OCI-M2 (cell line): Measurements from ENCODE around the gene DTX4.
"Not testable (repeated sequence)": the region's sequence is repeated elsewhere in the genome, so short reads cannot be mapped to it uniquely, and the experiment has no call there.

ENCODE experiments used
- DNase-seq: peaks from one replicate; lab custom pipeline; 2025; ENCODE audit not compliant: unreplicated experiment; lab: John Stamatoyannopoulos, UW

Gene DTX4

GRCh38 chr11:59171508-59172322 lies at the start of gene DTX4:
DTX4 (plus strand) TSS chr11:59172132; CDS start chr11:59172596, 464 bp downstream.
- DNase-seq: peak; percentile 35

- DNase-seq: peak; percentile 30
Measured at GRCh38 chr11:59135648-59136461, 36.1 kb upstream of the DTX4 start.

DNA sequence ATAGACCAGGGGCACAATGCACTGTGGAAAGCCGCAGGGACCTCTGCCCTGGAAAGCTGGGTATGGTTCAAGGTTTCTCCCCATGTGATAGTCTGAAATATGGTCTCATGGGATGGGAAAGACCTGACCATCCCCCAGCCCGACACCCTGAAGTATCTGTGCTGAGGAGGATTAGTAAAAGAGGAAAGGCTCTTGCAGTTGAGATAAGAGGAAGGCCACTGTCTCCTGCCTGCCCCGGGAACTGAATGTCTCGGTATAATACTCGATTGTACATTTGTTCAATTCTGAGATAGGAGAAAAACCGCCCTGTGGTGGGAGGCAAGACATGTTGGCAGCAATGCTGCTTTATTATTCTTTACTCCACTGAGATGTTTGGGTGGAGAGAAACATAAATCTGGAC lies 35.4 kb upstream of the DTX4 start:
- DNase-seq: not testable (repeated sequence)

GRCh38 chr11:59137190-59137589 lies 34.7 kb upstream of the DTX4 start:
- no peak for DNase-seq

DNA sequence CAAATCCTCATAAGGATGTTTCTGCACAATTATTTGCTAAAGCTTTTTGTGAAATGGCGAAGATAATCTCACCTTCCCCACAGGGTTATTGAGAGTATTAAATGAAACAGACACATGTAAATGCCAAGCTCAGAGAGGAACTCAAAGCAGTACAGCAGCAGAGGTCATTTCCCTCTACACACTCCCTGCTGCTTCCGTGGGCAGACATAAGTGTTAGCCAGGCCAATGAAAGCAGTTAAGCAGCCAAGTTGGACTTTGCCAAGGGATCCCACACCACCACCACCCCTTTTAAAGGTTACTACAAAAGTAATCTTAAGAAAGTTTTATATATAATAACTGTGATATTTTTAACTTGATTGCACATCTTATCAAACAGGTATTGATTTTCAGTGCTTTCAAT lies 33.3 kb upstream of the DTX4 start:
- DNase-seq: no peak

DNA sequence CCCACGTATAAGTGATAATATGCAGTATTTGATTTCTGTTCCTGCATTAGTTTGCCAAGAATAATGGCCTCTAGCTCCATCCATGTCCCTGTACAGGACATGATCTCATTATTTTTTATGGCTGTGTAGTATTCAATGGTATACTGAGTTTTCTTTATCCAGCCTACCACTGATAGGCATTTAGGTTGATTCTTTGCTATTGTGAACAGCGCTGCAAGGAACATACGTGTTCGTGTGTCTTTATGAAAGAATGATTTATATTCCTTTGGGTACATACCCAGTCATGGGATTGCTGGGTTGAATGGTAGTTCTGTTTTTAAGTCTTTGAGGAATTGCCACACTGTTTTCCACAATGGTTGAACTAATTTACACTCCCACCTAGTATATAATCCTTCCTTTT lies 30.7 kb upstream of the DTX4 start:
- DNase-seq: no peak

GRCh38 chr11:59141673-59142460 lies 30.1 kb upstream of the DTX4 start:
- DNase-seq: no peak

- no peak for DNase-seq
Measured at GRCh38 chr11:59142530-59143507, 29.1 kb upstream of the DTX4 start, which contains the start of gene FAM111A. FAM111A (plus strand) TSS chr11:59142856; CDS start chr11:59148873, 6,017 bp downstream.

DNA sequence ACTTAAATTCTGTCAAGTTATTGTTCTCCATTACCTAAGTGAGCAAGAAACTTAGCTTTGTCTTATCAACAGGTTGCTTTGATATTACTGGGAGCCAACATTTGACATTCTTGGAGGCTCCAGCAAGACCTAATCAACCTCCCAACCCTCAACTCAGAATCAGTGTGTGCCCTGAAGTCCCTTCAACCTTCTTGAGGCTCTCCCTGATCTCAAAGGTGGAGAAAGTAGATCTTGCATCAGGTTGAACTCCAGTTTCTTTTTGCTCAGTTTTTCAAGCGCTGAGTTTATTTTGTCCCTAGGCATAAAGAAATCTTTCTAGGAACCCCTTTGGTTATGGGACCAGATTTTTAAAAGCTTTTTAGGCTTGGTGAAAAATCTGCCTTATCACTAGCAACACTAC lies 27.8 kb upstream of the DTX4 start:
- DNase-seq: no peak

DNA sequence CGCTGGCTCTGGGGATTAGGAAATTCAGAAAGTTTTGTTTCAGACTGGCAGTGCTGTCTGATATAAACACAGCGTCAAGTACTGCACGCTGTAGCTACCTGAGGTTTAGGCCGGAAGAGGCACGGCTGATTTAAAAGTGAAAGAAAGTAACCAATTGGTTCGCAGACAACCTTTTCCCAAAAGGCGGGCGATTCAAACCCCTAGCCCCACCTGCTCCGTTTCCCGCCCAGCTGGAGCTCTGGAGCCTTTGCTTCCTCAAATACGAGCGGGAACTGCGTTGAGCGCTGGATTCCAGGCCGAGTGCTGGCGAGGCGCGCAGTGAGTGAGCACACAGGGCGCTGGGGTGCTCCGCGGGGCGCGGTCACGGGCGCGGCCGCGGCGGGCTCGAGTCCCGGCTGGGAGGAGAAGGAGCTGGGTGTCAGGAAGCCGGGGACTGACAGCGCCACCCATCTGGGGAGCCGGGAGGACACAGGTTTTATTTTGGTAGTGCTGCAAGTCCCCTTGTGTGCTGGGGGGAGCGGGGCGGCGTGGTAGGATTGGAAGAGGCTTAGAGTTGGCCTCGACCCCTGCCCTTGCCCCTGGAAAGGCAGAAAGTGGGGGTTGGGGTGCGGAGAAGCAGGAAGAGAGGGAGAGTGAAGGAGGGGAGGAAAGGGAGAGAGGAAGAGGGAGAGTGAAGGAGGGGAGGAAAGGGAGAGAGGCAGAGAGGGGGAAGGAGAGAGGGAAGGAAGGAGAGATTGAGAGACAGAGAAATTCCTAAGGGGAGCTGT lies 27.2 kb upstream of the DTX4 start:
- DNase-seq: no peak

DNA sequence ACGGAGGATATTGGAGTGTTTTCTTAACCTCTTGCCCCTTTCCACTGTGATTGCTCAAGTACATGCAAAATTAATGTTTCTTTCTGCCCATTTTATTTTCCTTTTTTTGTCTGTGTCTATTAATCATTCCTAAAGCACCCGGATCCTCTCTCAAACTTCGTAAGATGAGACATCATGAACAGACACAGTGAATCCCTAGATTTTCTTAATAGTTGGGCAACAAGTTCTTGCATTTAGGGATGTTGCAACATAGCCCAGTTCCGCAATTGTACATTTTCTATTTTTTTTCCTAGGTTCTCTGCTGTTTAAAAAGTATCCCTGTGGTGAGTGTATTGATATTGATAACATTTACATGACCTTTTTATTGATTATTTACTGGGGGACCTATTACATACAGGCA lies 26.4 kb upstream of the DTX4 start:
- no peak for DNase-seq

DNA sequence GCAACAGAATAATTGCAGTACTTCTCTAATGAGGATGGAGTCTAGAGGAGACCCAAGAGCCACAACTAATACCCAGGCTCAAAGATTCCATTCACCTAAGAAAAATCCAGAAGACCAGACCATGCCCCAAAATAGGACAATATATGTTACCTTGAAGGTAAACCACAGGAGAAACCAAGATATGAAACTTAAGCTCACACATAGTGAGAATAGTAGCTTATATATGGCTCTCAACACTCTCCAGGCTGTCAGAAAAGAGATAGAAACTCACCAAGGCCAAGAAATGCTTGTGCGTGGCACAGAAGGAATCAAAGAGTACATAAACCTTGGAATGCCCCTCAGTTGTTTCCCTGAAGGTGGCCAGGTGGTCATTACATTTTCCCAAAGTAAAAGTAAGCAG lies 20.2 kb upstream of the DTX4 start:
- no peak for DNase-seq

GRCh38 chr11:59152312-59152951 lies 19.5 kb upstream of the DTX4 start:
- DNase-seq: no peak

DNA sequence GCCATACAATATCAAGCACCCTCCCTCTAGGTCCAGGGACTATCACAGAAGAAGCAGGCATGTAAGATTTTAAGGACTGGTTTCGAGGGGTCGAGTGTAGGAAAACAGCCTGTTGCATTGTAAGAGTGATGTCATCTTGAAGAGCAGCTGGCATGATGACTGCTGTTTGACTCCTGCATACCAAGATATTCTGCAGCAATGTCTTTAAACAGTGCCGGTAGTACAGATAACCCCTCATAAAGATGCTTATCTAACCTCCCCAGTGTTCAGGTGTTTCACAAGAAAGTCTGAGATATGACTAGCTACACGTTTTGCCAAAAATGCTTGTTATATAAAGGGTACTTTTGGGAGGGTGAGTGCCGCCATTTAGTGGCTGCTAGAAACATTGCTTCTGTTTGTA lies 17.3 kb upstream of the DTX4 start:
- no peak for DNase-seq

DNA sequence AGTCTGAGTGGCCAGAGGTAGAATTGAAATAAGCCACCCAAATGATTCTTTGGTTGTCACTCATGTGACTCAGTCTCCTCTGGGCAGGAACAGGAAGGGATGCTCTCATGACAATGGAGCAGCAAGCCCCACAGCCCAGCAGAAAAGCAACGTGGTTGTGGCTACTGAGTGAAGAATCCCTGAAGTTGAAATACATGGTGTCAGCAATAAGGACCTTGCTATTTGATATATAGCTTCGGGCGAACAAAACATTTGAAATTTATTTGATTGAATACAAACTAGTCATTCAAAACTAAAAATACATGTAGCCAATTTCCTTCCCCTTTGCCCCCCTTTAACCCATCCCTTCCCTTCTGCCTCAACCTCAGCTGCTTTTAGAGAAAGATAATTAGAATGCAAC lies 14.5 kb upstream of the DTX4 start:
- no peak for DNase-seq

GRCh38 chr11:59158206-59159068 lies 13.5 kb upstream of the DTX4 start:
- no peak for DNase-seq

DNA sequence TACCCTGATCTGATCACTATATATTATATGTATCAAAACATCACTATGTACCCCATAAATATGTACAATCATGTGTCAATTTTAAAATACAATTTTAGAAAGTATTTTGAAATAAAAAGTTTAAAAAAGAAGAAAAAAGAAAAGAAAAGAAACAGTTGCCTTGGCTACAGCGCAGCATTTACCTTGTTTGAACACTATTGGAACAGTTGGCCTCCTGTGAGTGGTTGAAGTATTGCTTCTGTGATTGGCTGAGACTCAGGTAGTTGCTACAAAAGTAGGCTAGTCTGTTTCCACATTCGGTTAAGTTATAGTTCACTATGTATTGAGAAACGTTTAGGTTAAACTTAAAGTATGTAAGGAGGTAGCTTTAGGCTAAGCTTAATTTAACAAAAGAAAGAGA lies 7.9 kb upstream of the DTX4 start:
- DNase-seq: no peak
